Measurements from ENCODE around the gene CREB3L1. TPM values are rescaled to one million over a fixed set of nuclear protein-coding genes. Genes with fewer than 3 reads are reported as not detected.

Gene CREB3L1
- total RNA-seq, 1 experiment from 2014 or later, result 3.3 TPM

DNA sequence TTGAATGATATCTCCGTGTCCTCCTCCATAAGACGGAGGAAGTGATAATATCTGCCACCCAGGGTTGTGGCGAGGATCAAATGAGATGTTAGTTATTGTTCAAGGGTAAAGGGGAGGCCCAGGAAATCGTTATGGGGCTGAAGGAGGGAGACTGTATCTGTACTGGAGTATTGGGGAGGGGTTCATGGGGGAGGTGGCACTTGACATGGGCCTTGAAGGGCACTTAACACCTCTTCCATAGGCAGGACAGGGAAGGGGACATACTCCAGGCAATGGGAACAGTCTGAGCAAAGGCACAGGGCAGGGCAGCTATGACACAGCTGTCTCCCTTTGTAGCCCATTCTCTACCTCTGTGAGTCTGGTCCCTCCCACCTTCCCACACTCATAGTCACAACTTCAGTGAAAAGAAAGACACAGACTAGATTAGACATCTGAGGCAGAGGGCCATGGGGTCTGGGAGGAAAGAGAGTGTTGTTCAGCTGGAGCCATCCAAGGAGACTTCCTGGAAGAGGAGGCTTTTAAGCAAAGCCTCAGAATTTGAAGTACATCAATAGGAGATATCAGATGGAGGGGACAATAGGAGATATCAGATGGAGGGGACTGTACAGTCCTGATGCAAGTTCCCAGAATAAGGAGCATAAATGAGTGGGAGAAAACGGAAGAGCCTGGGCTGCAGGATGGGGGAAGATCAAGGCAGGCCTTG is 54.0 kb downstream of the CREB3L1 start:
- no peak overlapping the region for H4K5ac ChIP-seq (ENCODE audit: insufficient read length, low read depth, low read length)
- no peaks in the 10 kb centered on the region for H3K9me3 ChIP-seq (ENCODE audit: control insufficient read depth, low read depth, low read length)
- Mint-ChIP-seq H3K9me3 (no peaks in the 10 kb centered on the region; a peak in 1 of 5 replicates), H3K4me3 (peak overlapping the region in 1 of 2 experiments; percentile 79; a peak in 3 of 5 replicates), H3K4me1 (peaks cover 46 to 65% of the 10 kb centered on the region in 2 experiments), H3K27me3 (ENCODE audit: low read depth) (peaks cover 76% of the 10 kb centered on the region), H3K36me3 (ENCODE audit: insufficient read depth in 1 of 3, low read depth in 3 of 3) (peaks cover 0 to 4% (median 0%) of the 10 kb centered on the region in 3 experiments; a peak in 2 of 7 replicates), H3K27ac (no peak overlapping the region)
- no peak overlapping the region for H2BK20ac ChIP-seq (ENCODE audit: low read depth, low read length, poor library complexity, severe bottlenecking)
- no peaks in the 10 kb centered on the region for H3K79me1 ChIP-seq (ENCODE audit: insufficient read depth, low read depth, low read length, poor library complexity, severe bottlenecking)
- peaks cover 3% of the 10 kb centered on the region; the same call in 1 of the 2 replicates for H3K4me1 ChIP-seq (ENCODE audit: insufficient read depth, low read length)
- peaks cover 7% of the 10 kb centered on the region for H3K23me2 ChIP-seq (ENCODE audit: insufficient read length, low read depth, low read length, poor library complexity, severe bottlenecking)
- WGBS (ENCODE audit: extremely low coverage, insufficient read length, low lambda C conversion rate), result no CpG with 5 or more reads among the region's 5 CpGs
- no peak overlapping the region for H3T11ph ChIP-seq (ENCODE audit: low read length)
- no peak overlapping the region for H2AK5ac ChIP-seq (ENCODE audit: insufficient read length, low read length)
- no peak overlapping the region for H4K8ac ChIP-seq (replicated peaks; ENCODE audit: insufficient read length, low read depth, low read length)
- DNase-seq, result no peak
- no peak overlapping the region for H3K18ac ChIP-seq (ENCODE audit: insufficient read length, low read depth, low read length)
- no peak overlapping the region for H2BK120ac ChIP-seq (ENCODE audit: low read depth, low read length, poor library complexity, severe bottlenecking)
- H3K4ac ChIP-seq (ENCODE audit: low read depth, low read length), result no peak overlapping the region
- no peak overlapping the region for H3K56ac ChIP-seq (ENCODE audit: insufficient read length, low read depth, low read length)
- no peak overlapping the region for H3K9ac ChIP-seq (ENCODE audit: extremely low read depth, insufficient read length, low read length)
- no peak overlapping the region for H4K91ac ChIP-seq (ENCODE audit: insufficient read length, low read depth, low read length)
- no peak overlapping the region for H2BK12ac ChIP-seq (ENCODE audit: insufficient read length, low read depth, low read length)
- no peak overlapping the region for H3K27ac ChIP-seq (ENCODE audit: insufficient read length, low read depth, low read length)
- no peaks in the 10 kb centered on the region for H3K79me2 ChIP-seq (ENCODE audit: insufficient read depth, low read length)
- H3K4me2 ChIP-seq (ENCODE audit: insufficient read depth, insufficient read length, low read length), result no peak overlapping the region
- H2BK5ac ChIP-seq (ENCODE audit: insufficient read length, low read length), result no peak overlapping the region
- H2BK15ac ChIP-seq (ENCODE audit: low read depth, low read length), result no peak overlapping the region
- H3K23ac ChIP-seq (ENCODE audit: insufficient read length, low read depth, low read length), result no peak overlapping the region
- TF ChIP-seq, protein P1, sequence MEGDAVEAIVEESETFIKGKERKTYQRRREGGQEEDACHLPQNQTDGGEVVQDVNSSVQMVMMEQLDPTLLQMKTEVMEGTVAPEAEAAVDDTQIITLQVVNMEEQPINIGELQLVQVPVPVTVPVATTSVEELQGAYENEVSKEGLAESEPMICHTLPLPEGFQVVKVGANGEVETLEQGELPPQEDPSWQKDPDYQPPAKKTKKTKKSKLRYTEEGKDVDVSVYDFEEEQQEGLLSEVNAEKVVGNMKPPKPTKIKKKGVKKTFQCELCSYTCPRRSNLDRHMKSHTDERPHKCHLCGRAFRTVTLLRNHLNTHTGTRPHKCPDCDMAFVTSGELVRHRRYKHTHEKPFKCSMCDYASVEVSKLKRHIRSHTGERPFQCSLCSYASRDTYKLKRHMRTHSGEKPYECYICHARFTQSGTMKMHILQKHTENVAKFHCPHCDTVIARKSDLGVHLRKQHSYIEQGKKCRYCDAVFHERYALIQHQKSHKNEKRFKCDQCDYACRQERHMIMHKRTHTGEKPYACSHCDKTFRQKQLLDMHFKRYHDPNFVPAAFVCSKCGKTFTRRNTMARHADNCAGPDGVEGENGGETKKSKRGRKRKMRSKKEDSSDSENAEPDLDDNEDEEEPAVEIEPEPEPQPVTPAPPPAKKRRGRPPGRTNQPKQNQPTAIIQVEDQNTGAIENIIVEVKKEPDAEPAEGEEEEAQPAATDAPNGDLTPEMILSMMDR (conservative IDR thresholded peaks at IDR 0.05), result no peak
- H3K14ac ChIP-seq (ENCODE audit: insufficient read depth, low read length), result no peak overlapping the region
- no peak overlapping the region for H2AFZ ChIP-seq (ENCODE audit: low read length)
- H4K20me1 ChIP-seq (ENCODE audit: control insufficient read depth, insufficient read depth, insufficient read length), result no peaks in the 10 kb centered on the region
- H3K27me3 ChIP-seq (ENCODE audit: insufficient read depth, low read length), result peaks cover 22% of the 10 kb centered on the region; the same call in 1 of the 2 replicates
